Endothelial cell of umbilical vein (primary cell): ENCODE results near the gene PMAIP1.

Source experiments
- GATA2 ChIP-seq: IDR thresholded peaks from 2 replicates; pipeline ENCODE4 v1.7.0; 2011; ENCODE audit warnings: low read depth, mild to moderate bottlenecking, moderate library complexity, mixed read lengths, low read length; ENCODE audit not compliant: insufficient read length, insufficient read depth
- POLR2A ChIP-seq: IDR thresholded peaks from 2 replicates; pipeline ENCODE4 v1.6.1; 2012; ENCODE audit warnings: low read depth, mild to moderate bottlenecking, control low read depth, low read length
- POLR2AphosphoS5 ChIP-seq: IDR thresholded peaks from 2 replicates; pipeline ENCODE4 v1.6.1; 2012; ENCODE audit warnings: low read depth, mild to moderate bottlenecking, control low read depth, low read length, moderate library complexity; ENCODE audit not compliant: insufficient read depth
- TF ChIP-seq, protein P1 (sequence below), 2 donors: IDR thresholded peaks; 1 replicate in 1 of 2; 2 replicates in 1 of 2; pipeline ENCODE4 v1.5.1; 2011; ENCODE audit warnings: low read length in 2 of 2, mild to moderate bottlenecking in 2 of 2, moderate library complexity in 2 of 2, control low read depth in 1 of 2, inconsistent platforms in 1 of 2, low read depth in 1 of 2; ENCODE audit not compliant: insufficient read depth in 1 of 2; ENCODE audit errors: extremely low read depth in 1 of 2

DNA sequence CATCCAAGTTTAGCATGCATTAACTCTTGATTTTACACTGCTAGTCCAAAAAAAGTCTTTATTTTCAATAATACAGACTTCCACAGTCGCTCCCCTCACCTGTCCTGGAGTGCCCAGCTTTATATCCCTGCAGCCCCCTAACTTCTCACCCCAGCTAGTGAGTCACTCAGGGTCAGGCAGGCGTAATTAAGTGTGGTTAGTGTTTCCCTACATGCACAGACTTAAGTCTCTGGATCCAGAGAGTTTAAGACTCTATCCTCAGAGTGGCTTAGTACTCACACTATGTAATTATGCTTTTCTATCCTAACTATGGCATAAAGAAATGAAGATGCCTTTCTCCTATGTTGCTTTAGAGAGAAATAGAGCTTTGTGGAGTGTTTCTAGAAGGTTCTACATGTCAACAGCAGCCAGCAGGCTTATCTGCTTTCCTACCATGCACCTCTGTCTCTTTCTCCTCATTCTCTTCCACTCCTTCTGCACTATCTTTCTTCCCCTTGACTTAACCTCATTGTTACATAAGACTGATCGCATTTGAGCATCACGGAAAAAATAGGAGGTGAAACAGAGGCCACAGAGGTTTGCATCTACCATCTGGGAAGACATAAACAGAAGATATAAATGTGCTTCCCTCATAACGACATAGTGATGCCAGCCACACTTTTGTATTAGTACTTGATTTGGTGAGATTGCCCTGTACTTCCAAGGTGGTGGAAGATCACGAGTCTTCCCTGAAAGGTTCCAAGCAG is 34.4 kb upstream of the PMAIP1 start:
- TF ChIP-seq GATA2 = no peak
- TF ChIP-seq, protein P1, sequence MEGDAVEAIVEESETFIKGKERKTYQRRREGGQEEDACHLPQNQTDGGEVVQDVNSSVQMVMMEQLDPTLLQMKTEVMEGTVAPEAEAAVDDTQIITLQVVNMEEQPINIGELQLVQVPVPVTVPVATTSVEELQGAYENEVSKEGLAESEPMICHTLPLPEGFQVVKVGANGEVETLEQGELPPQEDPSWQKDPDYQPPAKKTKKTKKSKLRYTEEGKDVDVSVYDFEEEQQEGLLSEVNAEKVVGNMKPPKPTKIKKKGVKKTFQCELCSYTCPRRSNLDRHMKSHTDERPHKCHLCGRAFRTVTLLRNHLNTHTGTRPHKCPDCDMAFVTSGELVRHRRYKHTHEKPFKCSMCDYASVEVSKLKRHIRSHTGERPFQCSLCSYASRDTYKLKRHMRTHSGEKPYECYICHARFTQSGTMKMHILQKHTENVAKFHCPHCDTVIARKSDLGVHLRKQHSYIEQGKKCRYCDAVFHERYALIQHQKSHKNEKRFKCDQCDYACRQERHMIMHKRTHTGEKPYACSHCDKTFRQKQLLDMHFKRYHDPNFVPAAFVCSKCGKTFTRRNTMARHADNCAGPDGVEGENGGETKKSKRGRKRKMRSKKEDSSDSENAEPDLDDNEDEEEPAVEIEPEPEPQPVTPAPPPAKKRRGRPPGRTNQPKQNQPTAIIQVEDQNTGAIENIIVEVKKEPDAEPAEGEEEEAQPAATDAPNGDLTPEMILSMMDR (IDR thresholded peaks at IDR 0.05; ENCODE audit: extremely low read depth in 1 of 2, insufficient read depth in 1 of 2, low read depth in 1 of 2, low read length in 2 of 2) = no peak
- no peak for TF ChIP-seq POLR2A
- TF ChIP-seq POLR2AphosphoS5 = no peak
